ENCODE results near the gene TH.

DNA sequence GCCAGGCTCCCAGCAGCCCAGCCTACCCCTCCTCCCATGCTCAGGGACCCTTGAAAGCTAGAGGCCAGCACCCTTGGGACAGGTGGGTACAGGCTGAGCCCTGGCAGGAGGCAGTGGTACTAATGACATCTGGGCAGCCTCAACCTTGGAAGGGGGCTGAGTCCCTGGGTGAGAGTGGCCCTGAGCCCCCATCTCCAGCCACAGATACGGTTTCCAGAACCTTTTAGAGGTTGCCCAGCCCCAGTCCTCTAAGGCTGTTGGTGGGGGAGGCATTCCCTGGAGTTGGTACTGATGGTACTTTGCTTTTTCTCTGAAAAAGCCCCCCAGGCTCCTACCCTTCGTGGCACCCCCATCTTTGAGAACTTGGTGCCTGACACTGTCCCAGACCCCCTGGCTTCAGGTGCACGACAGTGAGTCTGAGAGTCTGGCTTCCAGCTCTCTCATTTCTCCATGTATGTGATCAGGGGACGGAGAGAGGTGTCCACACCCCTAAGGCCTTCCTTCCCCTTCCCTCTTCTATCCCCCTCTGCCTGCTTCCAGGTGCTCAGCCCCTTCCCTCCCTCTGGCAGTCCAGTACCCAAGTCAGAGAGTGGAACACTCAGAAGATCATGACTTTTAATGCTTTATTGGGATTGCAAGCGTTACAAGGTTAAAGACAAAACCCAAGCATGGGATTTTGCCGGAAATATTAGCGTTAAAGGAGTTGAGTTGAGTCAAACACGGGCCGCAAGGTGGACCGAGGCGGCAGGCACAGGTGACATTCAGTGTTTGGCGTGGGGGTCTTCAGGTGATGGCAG, 42.9 kb downstream of the TH start:
- no peak for TF ChIP-seq POLR2A (IDR thresholded peaks at IDR 0.05; ENCODE audit: low read depth, low read length)
- no peak for TF ChIP-seq POLR2AphosphoS5 (IDR thresholded peaks at IDR 0.05; ENCODE audit: low read depth, low read length)
- no peak for TF ChIP-seq TAF1 (IDR thresholded peaks at IDR 0.05; ENCODE audit: borderline replicate concordance, low read depth, low read length)
